Measurements from ENCODE around the gene IL31RA. TPM values are rescaled to one million over a fixed set of nuclear protein-coding genes. Genes with fewer than 3 reads are reported as not detected.
A peak's percentile ranks its signal among the peaks of the same experiment; 100 is the strongest.

Gene IL31RA
- total and polyA plus RNA-seq, 7 donors: 0.04 to 2.0 (median 0.20) TPM; not detected in 2

DNA sequence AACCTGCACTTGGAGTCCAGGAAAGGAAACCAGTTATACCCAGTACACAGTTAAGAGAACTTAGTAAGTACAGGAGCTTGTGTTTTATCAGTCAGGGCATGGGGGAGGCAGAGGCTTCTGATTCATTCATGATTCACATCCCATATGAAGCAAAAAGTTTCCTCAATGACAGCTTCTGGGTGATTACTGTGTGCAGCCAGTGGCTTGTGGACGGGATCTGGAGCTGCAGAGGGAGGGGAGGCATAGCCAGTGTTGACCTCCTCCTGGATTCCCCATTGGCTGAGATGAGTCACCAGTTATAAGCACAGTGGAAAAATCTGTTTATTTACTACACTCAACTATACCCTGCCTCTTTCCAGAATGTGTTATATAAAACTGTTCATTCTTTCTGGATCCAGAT, 17.7 kb downstream of the IL31RA start:
- Histone ChIP-seq H3K4me3 (no peak overlapping the region), H3K9me3 (no peaks in the 10 kb centered on the region), H3K27me3 (ENCODE audit: insufficient read depth in 3 of 3, low read length in 2 of 3) (no peaks in the 10 kb centered on the region), H3K27ac (no peak overlapping the region), H3K36me3 (ENCODE audit: insufficient read depth in 1 of 2, low read depth in 1 of 2) (no peaks in the 10 kb centered on the region), H3K4me1 (no peaks in the 10 kb centered on the region)
- DNase-seq (peak in 1 of 2 donors; percentile 16), ATAC-seq (peak in 2 of 4 donors; percentile 43 to 61)
- intact Hi-C loops (cut with DNase I): no loop called here
- TF ChIP-seq, protein P1, sequence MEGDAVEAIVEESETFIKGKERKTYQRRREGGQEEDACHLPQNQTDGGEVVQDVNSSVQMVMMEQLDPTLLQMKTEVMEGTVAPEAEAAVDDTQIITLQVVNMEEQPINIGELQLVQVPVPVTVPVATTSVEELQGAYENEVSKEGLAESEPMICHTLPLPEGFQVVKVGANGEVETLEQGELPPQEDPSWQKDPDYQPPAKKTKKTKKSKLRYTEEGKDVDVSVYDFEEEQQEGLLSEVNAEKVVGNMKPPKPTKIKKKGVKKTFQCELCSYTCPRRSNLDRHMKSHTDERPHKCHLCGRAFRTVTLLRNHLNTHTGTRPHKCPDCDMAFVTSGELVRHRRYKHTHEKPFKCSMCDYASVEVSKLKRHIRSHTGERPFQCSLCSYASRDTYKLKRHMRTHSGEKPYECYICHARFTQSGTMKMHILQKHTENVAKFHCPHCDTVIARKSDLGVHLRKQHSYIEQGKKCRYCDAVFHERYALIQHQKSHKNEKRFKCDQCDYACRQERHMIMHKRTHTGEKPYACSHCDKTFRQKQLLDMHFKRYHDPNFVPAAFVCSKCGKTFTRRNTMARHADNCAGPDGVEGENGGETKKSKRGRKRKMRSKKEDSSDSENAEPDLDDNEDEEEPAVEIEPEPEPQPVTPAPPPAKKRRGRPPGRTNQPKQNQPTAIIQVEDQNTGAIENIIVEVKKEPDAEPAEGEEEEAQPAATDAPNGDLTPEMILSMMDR (IDR thresholded peaks at IDR 0.05): no peak
- 0 to 30% (median 24%) methylated on average over 1 of the region's 1 CpG for WGBS, 3 donors

DNA sequence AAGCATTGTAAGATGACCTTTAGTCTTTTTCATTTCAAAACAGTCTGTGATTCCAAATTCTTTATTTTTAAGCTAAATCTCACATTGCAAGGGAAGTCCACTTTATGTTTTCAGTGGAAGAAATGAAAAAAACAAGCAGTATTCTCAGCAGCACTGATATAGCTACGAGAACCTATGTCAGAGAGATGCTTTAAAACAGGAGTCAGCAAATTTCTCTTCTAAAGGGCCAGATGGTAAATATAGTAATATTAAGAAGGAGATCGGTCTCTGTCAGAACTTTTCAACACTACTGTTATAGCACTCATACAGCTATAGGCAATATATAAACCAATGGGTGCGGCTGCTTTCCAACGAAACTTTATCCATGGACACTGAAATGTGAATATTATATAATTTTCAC, 18.7 kb downstream of the IL31RA start:
- H3K36me3 ChIP-seq (ENCODE audit: insufficient read depth in 1 of 2, low read depth in 1 of 2): no peaks in the 10 kb centered on the region
- H3K4me1 ChIP-seq: no peaks in the 10 kb centered on the region
- TF ChIP-seq, protein P1 (IDR thresholded peaks at IDR 0.05): no peak
- no peaks in the 10 kb centered on the region for H3K27me3 ChIP-seq (ENCODE audit: insufficient read depth in 3 of 3, low read length in 2 of 3)
- no peaks in the 10 kb centered on the region for H3K9me3 ChIP-seq
- no peak for DNase-seq
- intact Hi-C loops (cut with DNase I): no loop called here
- WGBS, 3 donors: 90 to 94% (median 93%) methylated on average over 4 of the region's 4 CpGs
- ATAC-seq: no peak
- no peak overlapping the region for H3K27ac ChIP-seq
- H3K4me3 ChIP-seq: no peak overlapping the region

DNA sequence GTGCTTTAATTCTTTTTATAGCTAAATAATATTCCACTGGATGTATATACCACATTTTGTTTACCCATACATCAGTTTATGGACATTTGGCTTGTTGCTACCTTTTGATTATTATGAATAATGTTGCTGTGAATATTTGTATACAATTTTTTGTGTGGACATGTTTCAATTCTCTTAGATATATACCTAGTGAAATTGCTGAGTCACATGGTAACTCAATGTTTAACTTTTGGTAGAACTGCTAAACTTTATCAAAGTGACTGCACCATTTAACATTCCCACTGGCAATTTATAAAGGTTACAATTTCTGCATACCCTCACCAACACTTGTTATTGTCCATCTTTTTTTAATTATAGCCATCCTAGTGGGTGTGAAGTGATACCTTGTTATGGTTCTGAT, 22.1 kb downstream of the IL31RA start:
- DNase-seq (no peak), ATAC-seq (no peak)
- Histone ChIP-seq H3K27ac (no peak overlapping the region), H3K4me1 (no peaks in the 10 kb centered on the region), H3K27me3 (ENCODE audit: insufficient read depth in 3 of 3, low read length in 2 of 3) (no peaks in the 10 kb centered on the region), H3K4me3 (no peak overlapping the region), H3K9me3 (no peaks in the 10 kb centered on the region), H3K36me3 (ENCODE audit: insufficient read depth in 1 of 2, low read depth in 1 of 2) (no peaks in the 10 kb centered on the region)
- intact Hi-C loops (cut with DNase I): no loop called here
- TF ChIP-seq, protein P1 (IDR thresholded peaks at IDR 0.05): no peak

DNA sequence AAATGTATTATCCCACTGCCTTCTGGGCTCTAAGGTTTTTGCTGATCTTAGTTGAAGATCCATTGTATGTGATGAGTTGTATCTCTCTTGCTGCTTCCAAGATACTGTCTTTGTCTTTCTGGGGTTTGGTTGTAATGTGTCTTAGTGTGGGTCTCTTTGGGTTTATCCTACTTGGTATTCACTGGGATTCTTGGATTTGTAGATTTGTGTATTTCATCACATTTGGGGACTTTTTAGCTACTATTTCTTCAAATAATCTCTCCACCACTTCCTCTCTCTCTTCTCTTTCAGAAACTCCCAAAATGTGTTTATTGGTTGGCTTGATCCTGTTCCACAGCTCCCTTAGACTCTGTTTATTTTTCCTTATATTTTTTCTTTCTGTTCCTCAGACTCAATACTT, 26.5 kb downstream of the IL31RA start:
- H3K4me3 ChIP-seq: no peak overlapping the region
- ATAC-seq (no peak), DNase-seq (no peak)
- no peaks in the 10 kb centered on the region for H3K9me3 ChIP-seq
- no peaks in the 10 kb centered on the region for H3K27me3 ChIP-seq (ENCODE audit: insufficient read depth in 3 of 3, low read length in 2 of 3)
- no peaks in the 10 kb centered on the region for H3K4me1 ChIP-seq
- H3K36me3 ChIP-seq (ENCODE audit: insufficient read depth in 1 of 2, low read depth in 1 of 2): no peaks in the 10 kb centered on the region
- intact Hi-C loops (cut with DNase I): no loop called here
- TF ChIP-seq, protein P1 (IDR thresholded peaks at IDR 0.05): no peak
- H3K27ac ChIP-seq: no peak overlapping the region

DNA sequence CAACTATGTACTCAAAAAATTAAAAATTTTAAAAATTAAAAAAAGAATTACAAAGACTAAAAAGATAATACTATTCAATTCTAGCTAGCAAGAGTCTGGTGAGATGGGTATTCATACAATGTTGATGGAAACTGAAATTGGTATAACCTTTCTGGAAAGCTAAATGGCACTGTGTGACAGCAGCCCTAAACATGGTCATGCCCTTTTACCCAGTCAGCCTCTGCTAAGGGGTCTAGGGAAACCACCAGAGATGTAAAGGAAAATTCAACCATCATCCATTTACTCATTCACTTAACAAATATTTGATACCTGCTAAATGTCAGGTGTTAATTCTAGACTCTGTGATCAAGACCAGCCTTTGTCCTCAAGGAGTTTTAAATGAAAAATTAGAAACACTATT, 29.3 kb downstream of the IL31RA start:
- no peaks in the 10 kb centered on the region for H3K9me3 ChIP-seq
- no peaks in the 10 kb centered on the region for H3K36me3 ChIP-seq (ENCODE audit: insufficient read depth in 1 of 2, low read depth in 1 of 2)
- TF ChIP-seq, protein P1 (IDR thresholded peaks at IDR 0.05): no peak
- no peaks in the 10 kb centered on the region for H3K4me1 ChIP-seq
- ATAC-seq (no peak), DNase-seq (no peak)
- H3K27ac ChIP-seq: no peak overlapping the region
- H3K27me3 ChIP-seq (ENCODE audit: insufficient read depth in 3 of 3, low read length in 2 of 3): no peaks in the 10 kb centered on the region
- intact Hi-C loops (cut with DNase I): no loop called here
- no peak overlapping the region for H3K4me3 ChIP-seq
